Endodermal cell (in vitro differentiated cells): ENCODE results near the gene TRAPPC2. TPM values are rescaled to one million over a fixed set of nuclear protein-coding genes. Genes with fewer than 3 reads are reported as not detected.
A peak's percentile ranks its signal among the peaks of the same experiment; 100 is the strongest.

Source experiments
- DNase-seq: peaks from one replicate; pipeline ENCODE4 v3.0.0-alpha.2; 2017
- H3K27ac ChIP-seq: 2 replicates; pipeline ENCODE4 v1.5.1; 2013; ENCODE audit warnings: mild to moderate bottlenecking, low read depth, low read length, moderate library complexity
- H3K27me3 ChIP-seq: 2 replicates; pipeline ENCODE4 v1.6.1; 2013; ENCODE audit warnings: mild to moderate bottlenecking, low read length, moderate library complexity; ENCODE audit not compliant: insufficient read depth, control insufficient read depth, poor library complexity, severe bottlenecking
- H3K36me3 ChIP-seq: 2 replicates; pipeline ENCODE4 v1.7.0; 2013; ENCODE audit warnings: mild to moderate bottlenecking, low read length, moderate library complexity; ENCODE audit not compliant: control insufficient read depth, insufficient read depth
- H3K4me1 ChIP-seq: one replicate; pipeline ENCODE4 v1.7.0; 2013; ENCODE audit warnings: low read length; ENCODE audit not compliant: control insufficient read depth, insufficient read depth
- H3K4me3 ChIP-seq: 2 replicates; pipeline ENCODE4 v1.5.1; 2013; ENCODE audit warnings: mild to moderate bottlenecking, low read length, moderate library complexity
- H3K9ac ChIP-seq: 2 replicates; pipeline ENCODE4 v1.6.1; 2013; ENCODE audit warnings: mild to moderate bottlenecking, low read length, moderate library complexity; ENCODE audit not compliant: poor library complexity, severe bottlenecking; ENCODE audit errors: extremely low read depth
- H3K9me3 ChIP-seq: 2 replicates; pipeline ENCODE4 v1.6.1; 2013; ENCODE audit warnings: mild to moderate bottlenecking, low read length, moderate library complexity; ENCODE audit not compliant: control insufficient read depth
- H3K27ac Mint-ChIP-seq: 2 replicates; pipeline ENCODE4 v1.8.0; 2020; ENCODE audit warnings: mixed read lengths
- H3K27me3 Mint-ChIP-seq: 2 replicates; pipeline ENCODE4 v1.8.0; 2021; ENCODE audit warnings: mild to moderate bottlenecking, mixed read lengths; ENCODE audit not compliant: insufficient read depth
- H3K36me3 Mint-ChIP-seq: 2 replicates; pipeline ENCODE4 v1.8.0; 2020; ENCODE audit warnings: low read depth, mixed read lengths
- H3K4me1 Mint-ChIP-seq: 2 replicates; pipeline ENCODE4 v1.8.0; 2020; ENCODE audit warnings: mixed read lengths
- H3K4me3 Mint-ChIP-seq: 2 replicates; pipeline ENCODE4 v1.8.0; 2020; ENCODE audit warnings: mild to moderate bottlenecking, moderate library complexity, mixed read lengths
- H3K9me3 Mint-ChIP-seq: 2 replicates; pipeline ENCODE4 v1.8.0; 2020; ENCODE audit warnings: mild to moderate bottlenecking, mixed read lengths
- CTCF ChIP-seq: fragments of 200-600 bp; sonication (generic); conservative IDR thresholded peaks from 2 replicates; pipeline ENCODE4 v1.5.0; 2021; ENCODE audit warnings: antibody characterized with exemption, mild to moderate bottlenecking
- WGBS, 2 experiments: methylation state at CpG; one replicate each; pipeline versions ENCODE4 v1.1.5 to v1.1.7; 2013; ENCODE audit warnings: missing lambda C conversion rate in 2 of 2, mixed read lengths in 1 of 2; ENCODE audit not compliant: insufficient coverage in 1 of 2, insufficient read length in 1 of 2; 5-methylcytosine and 5-hydroxymethylcytosine counted together
- total RNA-seq, 2 donors: library from RNA; stranded (reverse); fragmentation: NEBNext Ultra II Directional in 1 of 2; extraction: Animal tissue kit (Norgen Biotek cat#: 25700) in 1 of 2; gene quantifications; 2 replicates in 1 of 2; 3 replicates in 1 of 2; pipeline ENCODE4 v1.2.1, GENCODE V29; 2021

TRAPPC2 gene
- total RNA-seq, 2 donors from 2014 or later: 12.8 to 14.7 TPM

GRCh38 chrX:13694359-13694758 is 40.1 kb downstream of the TRAPPC2 start:
- WGBS, 2 experiments: 73 to 100% methylated on average over 1 of the region's 2 CpGs
- Mint-ChIP-seq H3K9me3 (peaks cover 62% of the 10 kb centered on the region), H3K4me1 (peaks cover 19% of the 10 kb centered on the region), H3K4me3 (no peak overlapping the region), H3K27ac (no peak overlapping the region), H3K36me3 (no peaks in the 10 kb centered on the region), H3K27me3 (no peaks in the 10 kb centered on the region)
- Histone ChIP-seq H3K9me3 (no peaks in the 10 kb centered on the region), H3K27me3 (no peaks in the 10 kb centered on the region), H3K4me3 (peak overlapping the region; percentile 40), H3K9ac (no peak overlapping the region), H3K36me3 (peaks cover 4% of the 10 kb centered on the region), H3K27ac (no peak overlapping the region), H3K4me1 (no peaks in the 10 kb centered on the region)
- DNase-seq: no peak
- TF ChIP-seq CTCF: no peak

GRCh38 chrX:13693341-13693961 is 41.0 kb downstream of the TRAPPC2 start:
- Mint-ChIP-seq H3K27me3 (peaks cover under 1% of the 10 kb centered on the region), H3K36me3 (no peaks in the 10 kb centered on the region), H3K4me3 (no peak overlapping the region), H3K4me1 (peaks cover 19% of the 10 kb centered on the region), H3K9me3 (peaks cover 67% of the 10 kb centered on the region), H3K27ac (no peak overlapping the region)
- WGBS, 2 experiments: 65% methylated on average over 6 of the region's 7 CpGs; no CpG with 5 or more reads in 1 of the 2 experiments
- H3K9me3 ChIP-seq: no peaks in the 10 kb centered on the region
- H3K4me3 ChIP-seq: peak overlapping the region; percentile 40
- H3K36me3 ChIP-seq: peaks cover 4% of the 10 kb centered on the region
- TF ChIP-seq CTCF: no peak
- H3K27ac ChIP-seq: peak overlapping the region; percentile 24
- peak; percentile 54 for DNase-seq
- H3K27me3 ChIP-seq: peaks cover under 1% of the 10 kb centered on the region
- H3K9ac ChIP-seq: no peak overlapping the region
- no peaks in the 10 kb centered on the region for H3K4me1 ChIP-seq

- 87 to 94% methylated on average over 3 to 5 of the region's 5 CpGs for WGBS, 2 experiments
- Mint-ChIP-seq H3K9me3 (peaks cover 67% of the 10 kb centered on the region), H3K36me3 (no peaks in the 10 kb centered on the region), H3K27me3 (peaks cover 7% of the 10 kb centered on the region), H3K4me1 (peaks cover 19% of the 10 kb centered on the region), H3K27ac (no peak overlapping the region), H3K4me3 (no peak overlapping the region)
- no peak overlapping the region for H3K4me3 ChIP-seq
- no peak overlapping the region for H3K9ac ChIP-seq
- H3K9me3 ChIP-seq: no peaks in the 10 kb centered on the region
- H3K27me3 ChIP-seq: peaks cover 7% of the 10 kb centered on the region
- DNase-seq: no peak
- peaks cover 4% of the 10 kb centered on the region for H3K36me3 ChIP-seq
- TF ChIP-seq CTCF: no peak
- H3K27ac ChIP-seq: no peak overlapping the region
- no peaks in the 10 kb centered on the region for H3K4me1 ChIP-seq
These were observed 41.6 kb downstream of the TRAPPC2 start for GRCh38 chrX:13692771-13693231.
